Heart left ventricle (tissue), 13 donors: Measurements from ENCODE around the gene FGF10.

ENCODE experiments used
- POLR2A ChIP-seq, 2 donors: fragments of 450-650 bp; IDR thresholded peaks; one replicate each; pipeline ENCODE4 v1.6.1; 2017; ENCODE audit warnings: antibody characterized with exemption in 2 of 2, mild to moderate bottlenecking in 2 of 2, moderate library complexity in 2 of 2
- TF ChIP-seq, protein P1 (sequence below), 12 donors: fragments of 200-600 bp; sonication (generic) in 4 of 12; IDR thresholded peaks; one replicate each; pipeline versions ENCODE4 v1.5.0 to v1.8.0; 2018 to 2022; ENCODE audit warnings: antibody characterized with exemption in 12 of 12, mild to moderate bottlenecking in 5 of 12
- donor health status: ischemic (EF 13 %, LVEDD 7.1; RV severe dilation, severe dysfunction).
- donor health status: DM: no; HTN: yes; CAD: no.
- donor health status: DM: no; HTN: no; CAD: no.
- donor health status: ischemic (EF 25% LVEDD 6.9; RV normal size, moderate dysfunction).
- donor health status: ischemic (EF 25% LVEDD 5.7; RV mildly dilated, moderate dysfunction).
- donor health status: ischemic (EF 35%, LVEDD 5.7; RV mildly dilated, moderate dysfunction).
- donor health status: nonischemic (EF 11% LVEDD 7.7; RV severe dilation, severe dysfunction).
- donor health status: DM: yes; HTN: yes; CAD: no.
- donor health status: PGD.
- donor health status: ischemic (EF 29% LVEDD 5.4; RV normal size, mild dysfunction).
- donor health status: nonischemic (EF 23%, LVEDD 6.1; RV moderate dilation, normal function).

DNA sequence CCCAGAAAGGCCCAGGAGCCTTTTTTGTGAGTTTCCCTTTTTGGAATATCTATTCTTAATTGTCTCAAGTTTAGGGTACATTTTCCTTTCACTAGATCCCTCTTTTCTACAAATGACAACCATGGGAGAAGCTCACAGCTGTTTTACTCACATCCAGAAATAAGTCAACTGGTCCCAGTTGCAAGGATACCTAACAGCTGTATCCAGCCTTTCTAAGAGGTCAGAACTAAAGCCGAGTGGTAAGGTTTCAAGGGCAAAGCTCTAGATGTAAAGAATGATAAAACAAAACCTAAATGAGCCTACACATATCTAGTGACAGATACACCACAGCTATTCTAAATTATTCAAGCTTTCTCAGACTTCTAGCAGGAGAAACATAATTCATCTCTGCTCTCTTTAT is 4.4 kb downstream of the FGF10 start:
- TF ChIP-seq, protein P1, sequence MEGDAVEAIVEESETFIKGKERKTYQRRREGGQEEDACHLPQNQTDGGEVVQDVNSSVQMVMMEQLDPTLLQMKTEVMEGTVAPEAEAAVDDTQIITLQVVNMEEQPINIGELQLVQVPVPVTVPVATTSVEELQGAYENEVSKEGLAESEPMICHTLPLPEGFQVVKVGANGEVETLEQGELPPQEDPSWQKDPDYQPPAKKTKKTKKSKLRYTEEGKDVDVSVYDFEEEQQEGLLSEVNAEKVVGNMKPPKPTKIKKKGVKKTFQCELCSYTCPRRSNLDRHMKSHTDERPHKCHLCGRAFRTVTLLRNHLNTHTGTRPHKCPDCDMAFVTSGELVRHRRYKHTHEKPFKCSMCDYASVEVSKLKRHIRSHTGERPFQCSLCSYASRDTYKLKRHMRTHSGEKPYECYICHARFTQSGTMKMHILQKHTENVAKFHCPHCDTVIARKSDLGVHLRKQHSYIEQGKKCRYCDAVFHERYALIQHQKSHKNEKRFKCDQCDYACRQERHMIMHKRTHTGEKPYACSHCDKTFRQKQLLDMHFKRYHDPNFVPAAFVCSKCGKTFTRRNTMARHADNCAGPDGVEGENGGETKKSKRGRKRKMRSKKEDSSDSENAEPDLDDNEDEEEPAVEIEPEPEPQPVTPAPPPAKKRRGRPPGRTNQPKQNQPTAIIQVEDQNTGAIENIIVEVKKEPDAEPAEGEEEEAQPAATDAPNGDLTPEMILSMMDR (IDR thresholded peaks at IDR 0.05), result no peak
- TF ChIP-seq POLR2A (IDR thresholded peaks at IDR 0.05), result no peak
